Left ventricle myocardium inferior (tissue), 1 donor: Measurements from ENCODE around the gene DAAM1. TPM values are rescaled to one million over a fixed set of nuclear protein-coding genes. Genes with fewer than 3 reads are reported as not detected.

Experiments
- DNase-seq: peaks from one replicate; pipeline ENCODE4 v3.0.0-alpha.2; 2020
- H3K27ac ChIP-seq: fragments of 200-600 bp; replicated peaks from 2 replicates; pipeline ENCODE4 v1.8.0; 2021
- H3K27me3 ChIP-seq: fragments of 200-600 bp; 2 replicates; pipeline ENCODE4 v1.8.0; 2021; ENCODE audit warnings: low read depth
- H3K36me3 ChIP-seq: fragments of 200-600 bp; 2 replicates; pipeline ENCODE4 v1.8.0; 2021
- H3K4me1 ChIP-seq: fragments of 200-600 bp; 2 replicates; pipeline ENCODE4 v1.8.0; 2021
- H3K4me3 ChIP-seq: fragments of 200-600 bp; 2 replicates; pipeline ENCODE4 v1.8.0; 2021; ENCODE audit warnings: mild to moderate bottlenecking, moderate library complexity
- H3K9me3 ChIP-seq: fragments of 200-600 bp; replicated peaks from 2 replicates; pipeline ENCODE4 v1.8.0; 2021
- CTCF ChIP-seq: fragments of 200-600 bp; IDR thresholded peaks from 2 replicates; pipeline ENCODE4 v1.8.0; 2021; ENCODE audit warnings: antibody characterized with exemption, mild to moderate bottlenecking, borderline replicate concordance
- intact Hi-C: fragments of 100-400 bp; cut with micrococcal nuclease; formaldehyde crosslinking; loops from one replicate; pipeline ENCODE4 v1.11.0; 2022
- total RNA-seq: library from RNA; stranded (reverse); fragmentation: NEBNext Ultra II Directional; extraction: Animal tissue kit (Norgen Biotek cat#: 25700); gene quantifications from one replicate; pipeline ENCODE4 v1.2.1, GENCODE V29; 2021
- donor health status: DM: no; HTN: yes; CAD: no; lungs with severe emphysema.

The DAAM1 gene
- total RNA-seq, 1 donor from 2014 or later = 84.8 TPM

GRCh38 chr14:59190372-59190771 is 1.9 kb downstream of the DAAM1 start:
- H3K4me3 ChIP-seq = peak overlapping the region; percentile 97
- H3K9me3 ChIP-seq = no peaks in the 10 kb centered on the region
- intact Hi-C loops = loop anchor here (10.0 kb wide), 1 partner anchor 64 kb away; no protein-coding TSS in a partner anchor
- H3K36me3 ChIP-seq = no peaks in the 10 kb centered on the region
- H3K27me3 ChIP-seq = no peaks in the 10 kb centered on the region
- DNase-seq = no peak
- peaks cover 79% of the 10 kb centered on the region for H3K4me1 ChIP-seq
- no peak for TF ChIP-seq CTCF
- H3K27ac ChIP-seq = peak overlapping the region; percentile 96

- Histone ChIP-seq H3K27ac (peak overlapping the region; percentile 12), H3K4me3 (no peak overlapping the region), H3K36me3 (no peaks in the 10 kb centered on the region), H3K9me3 (no peaks in the 10 kb centered on the region), H3K4me1 (peaks cover 99% of the 10 kb centered on the region), H3K27me3 (no peaks in the 10 kb centered on the region)
- no peak for DNase-seq
- no peak for TF ChIP-seq CTCF
- intact Hi-C loops = loop anchor here (10.0 kb wide), 1 partner anchor 59 kb away; no protein-coding TSS in a partner anchor
These were observed 7.4 kb downstream of the DAAM1 start for GRCh38 chr14:59195912-59196311.

- Histone ChIP-seq H3K36me3 (no peaks in the 10 kb centered on the region), H3K9me3 (no peaks in the 10 kb centered on the region), H3K4me1 (peaks cover 98% of the 10 kb centered on the region), H3K4me3 (peak overlapping the region; percentile 6), H3K27ac (peak overlapping the region; percentile 74), H3K27me3 (no peaks in the 10 kb centered on the region)
- intact Hi-C loops = loop anchor here (10.0 kb wide), 1 partner anchor 57 kb away; no protein-coding TSS in a partner anchor
- no peak for DNase-seq
- TF ChIP-seq CTCF = no peak
These were observed 9.3 kb downstream of the DAAM1 start for GRCh38 chr14:59197695-59198262.

GRCh38 chr14:59199205-59199604 is 10.7 kb downstream of the DAAM1 start:
- no peaks in the 10 kb centered on the region for H3K27me3 ChIP-seq
- no peak for TF ChIP-seq CTCF
- no peaks in the 10 kb centered on the region for H3K36me3 ChIP-seq
- no peak overlapping the region for H3K4me3 ChIP-seq
- peak overlapping the region; percentile 74 for H3K27ac ChIP-seq
- peaks cover 94% of the 10 kb centered on the region for H3K4me1 ChIP-seq
- intact Hi-C loops = loop anchor here (10.0 kb wide), 1 partner anchor 56 kb away; no protein-coding TSS in a partner anchor
- DNase-seq = no peak
- no peaks in the 10 kb centered on the region for H3K9me3 ChIP-seq

- H3K9me3 ChIP-seq = no peaks in the 10 kb centered on the region
- no peak overlapping the region for H3K4me3 ChIP-seq
- H3K4me1 ChIP-seq = peaks cover 94% of the 10 kb centered on the region
- H3K27me3 ChIP-seq = no peaks in the 10 kb centered on the region
- H3K27ac ChIP-seq = peak overlapping the region; percentile 33
- no peak for TF ChIP-seq CTCF
- no peak for DNase-seq
- H3K36me3 ChIP-seq = no peaks in the 10 kb centered on the region
- intact Hi-C loops = loop anchor here (10.0 kb wide), 1 partner anchor 55 kb away; no protein-coding TSS in a partner anchor
These were observed 11.1 kb downstream of the DAAM1 start for GRCh38 chr14:59199614-59200013.
